ENCODE results near the gene TMEM8B.

- TF ChIP-seq, protein P1, sequence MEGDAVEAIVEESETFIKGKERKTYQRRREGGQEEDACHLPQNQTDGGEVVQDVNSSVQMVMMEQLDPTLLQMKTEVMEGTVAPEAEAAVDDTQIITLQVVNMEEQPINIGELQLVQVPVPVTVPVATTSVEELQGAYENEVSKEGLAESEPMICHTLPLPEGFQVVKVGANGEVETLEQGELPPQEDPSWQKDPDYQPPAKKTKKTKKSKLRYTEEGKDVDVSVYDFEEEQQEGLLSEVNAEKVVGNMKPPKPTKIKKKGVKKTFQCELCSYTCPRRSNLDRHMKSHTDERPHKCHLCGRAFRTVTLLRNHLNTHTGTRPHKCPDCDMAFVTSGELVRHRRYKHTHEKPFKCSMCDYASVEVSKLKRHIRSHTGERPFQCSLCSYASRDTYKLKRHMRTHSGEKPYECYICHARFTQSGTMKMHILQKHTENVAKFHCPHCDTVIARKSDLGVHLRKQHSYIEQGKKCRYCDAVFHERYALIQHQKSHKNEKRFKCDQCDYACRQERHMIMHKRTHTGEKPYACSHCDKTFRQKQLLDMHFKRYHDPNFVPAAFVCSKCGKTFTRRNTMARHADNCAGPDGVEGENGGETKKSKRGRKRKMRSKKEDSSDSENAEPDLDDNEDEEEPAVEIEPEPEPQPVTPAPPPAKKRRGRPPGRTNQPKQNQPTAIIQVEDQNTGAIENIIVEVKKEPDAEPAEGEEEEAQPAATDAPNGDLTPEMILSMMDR (IDR thresholded peaks at IDR 0.05; ENCODE audit: low read depth, low read length): no peak
- TF ChIP-seq, protein P2, sequence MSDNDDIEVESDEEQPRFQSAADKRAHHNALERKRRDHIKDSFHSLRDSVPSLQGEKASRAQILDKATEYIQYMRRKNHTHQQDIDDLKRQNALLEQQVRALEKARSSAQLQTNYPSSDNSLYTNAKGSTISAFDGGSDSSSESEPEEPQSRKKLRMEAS (IDR thresholded peaks at IDR 0.05; ENCODE audit: low read depth, low read length): no peak
These were observed 67.5 kb downstream of the TMEM8B start for GRCh38 chr9:35896570-35896969.
